NCI-H187 (cell line): ENCODE data around the gene OR4E2.
"Not testable (repeated sequence)": the region's sequence is repeated elsewhere in the genome, so short reads cannot be mapped to it uniquely, and the experiment has no call there.

Experiments used
- DNase-seq, 2 experiments: peaks; one replicate each; lab custom pipeline; 2025; lab: John Stamatoyannopoulos, UW

OR4E2 gene

GRCh38 chr14:21653331-21653885 is at the start of gene OR4E2:
TSS of gene OR4E2 (plus strand) at chr14:21653835. CDS start at chr14:21665083, 11,248 bp downstream.
- DNase-seq = no peak

GRCh38 chr14:21612324-21612723 is 41.3 kb upstream of the OR4E2 start:
- DNase-seq = no peak

GRCh38 chr14:21614240-21614639 is 39.4 kb upstream of the OR4E2 start:
- DNase-seq = no peak

- no peak for DNase-seq
Measured at GRCh38 chr14:21617614-21618013, 36.0 kb upstream of the OR4E2 start.

- no peak for DNase-seq
Measured at GRCh38 chr14:21626491-21627230, 27.0 kb upstream of the OR4E2 start.

GRCh38 chr14:21630503-21630902 is 23.1 kb upstream of the OR4E2 start:
- not testable (repeated sequence) for DNase-seq

GRCh38 chr14:21631084-21631483 is 22.6 kb upstream of the OR4E2 start:
- DNase-seq = no peak

- DNase-seq = no peak
Measured at GRCh38 chr14:21634840-21635239, 18.8 kb upstream of the OR4E2 start, which contains the start of gene OR10G2. TSS of gene OR10G2 (minus strand) at chr14:21634940. CDS start at chr14:21634842, 98 bp downstream.

GRCh38 chr14:21642683-21643082 is 11.0 kb upstream of the OR4E2 start:
- DNase-seq = no peak

- DNase-seq = no peak
Measured at GRCh38 chr14:21643407-21643806, 10.2 kb upstream of the OR4E2 start.

- no peak for DNase-seq
Measured at GRCh38 chr14:21647380-21647779, 6.3 kb upstream of the OR4E2 start.

- no peak for DNase-seq
Measured at GRCh38 chr14:21652209-21652808, 1.3 kb upstream of the OR4E2 start.

GRCh38 chr14:21654215-21654614 is 580 bp downstream of the OR4E2 start:
- DNase-seq = no peak

GRCh38 chr14:21656980-21657379 is 3.3 kb downstream of the OR4E2 start:
- DNase-seq = no peak

GRCh38 chr14:21668377-21668776 is 14.7 kb downstream of the OR4E2 start:
- no peak for DNase-seq

- no peak for DNase-seq
Measured at GRCh38 chr14:21669284-21669683, 15.6 kb downstream of the OR4E2 start.

GRCh38 chr14:21671371-21671770 is 17.7 kb downstream of the OR4E2 start:
- DNase-seq = no peak

- DNase-seq = no peak
Measured at GRCh38 chr14:21672116-21672515, 18.5 kb downstream of the OR4E2 start.

GRCh38 chr14:21673718-21674117 is 20.1 kb downstream of the OR4E2 start, which contains the start of gene OR4E1:
TSS of gene OR4E1 (minus strand) at chr14:21673818. CDS start at chr14:21670935, 2,883 bp downstream.
- DNase-seq = no peak

- DNase-seq = no peak
Measured at GRCh38 chr14:21675566-21675965, 21.9 kb downstream of the OR4E2 start.

- no peak for DNase-seq
Measured at GRCh38 chr14:21680072-21680471, 26.4 kb downstream of the OR4E2 start.

- no peak for DNase-seq
Measured at GRCh38 chr14:21686468-21686867, 32.8 kb downstream of the OR4E2 start.

GRCh38 chr14:21694425-21694824 is 40.8 kb downstream of the OR4E2 start:
- DNase-seq = no peak
